ENCODE results near the gene POU2AF1.

POU2AF1 gene

DNA sequence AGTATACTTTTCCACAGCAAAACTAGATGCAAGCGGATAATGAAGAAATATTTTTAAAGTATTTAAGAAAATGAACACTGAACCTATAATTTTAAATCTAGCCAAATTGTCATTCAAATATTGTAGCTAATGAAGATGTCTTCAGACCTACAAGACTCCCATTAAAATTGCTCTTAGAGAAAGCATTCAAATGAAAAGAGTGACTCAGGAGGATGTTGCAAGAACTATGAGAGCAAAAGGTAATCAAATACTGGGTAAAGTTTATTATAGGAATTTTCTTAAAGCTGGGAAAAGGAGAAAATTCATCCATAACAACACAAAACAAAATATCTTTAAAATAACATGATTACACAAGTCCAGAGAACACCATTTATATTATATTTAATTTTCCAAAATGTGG lies 5.4 kb upstream of the POU2AF1 start:
- DNase-seq: no peak

DNA sequence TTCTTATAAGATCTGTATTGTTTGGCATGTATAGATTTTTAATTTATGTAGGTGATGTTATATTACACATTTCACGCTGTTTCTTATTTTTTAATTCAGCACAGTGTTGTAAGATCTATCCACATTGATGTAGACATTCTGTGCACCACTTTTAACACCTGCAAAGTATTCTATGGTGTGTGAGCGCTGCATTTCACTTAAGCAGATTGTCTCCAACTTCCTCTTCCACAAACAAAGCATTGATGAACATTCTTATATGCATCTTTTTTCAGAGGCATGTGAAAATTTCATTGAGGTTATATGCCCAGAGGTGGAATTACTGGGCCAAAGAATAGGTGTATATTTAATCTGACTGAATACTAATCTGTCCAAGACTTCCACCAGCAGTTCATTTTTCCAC lies 3.4 kb upstream of the POU2AF1 start:
- no peak for DNase-seq

DNA sequence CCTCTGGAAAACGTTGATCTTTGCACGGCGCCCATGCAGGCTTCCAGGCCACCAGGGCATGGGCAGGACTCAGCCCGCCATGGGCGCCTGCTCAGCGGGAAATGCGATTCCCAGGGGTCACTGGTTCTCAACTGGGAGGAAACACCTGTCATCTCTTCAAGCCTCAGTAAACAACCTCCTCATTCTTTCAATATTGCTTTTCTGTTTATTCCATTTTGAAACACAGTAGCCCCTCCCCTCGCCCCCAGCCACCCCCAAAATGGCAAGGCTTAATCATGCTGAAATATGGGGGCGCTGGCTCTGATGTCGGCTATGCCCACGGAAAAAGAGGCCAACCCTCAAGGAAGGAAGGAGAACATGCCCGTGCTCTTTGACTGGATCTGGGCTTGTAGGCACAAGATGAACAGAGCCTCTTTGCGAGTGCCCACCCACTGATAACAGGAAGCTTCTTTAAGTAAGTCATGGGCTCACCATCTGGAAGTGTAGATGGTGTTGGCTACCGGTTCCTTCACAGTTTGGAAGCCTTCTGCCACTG lies 594 bp upstream of the POU2AF1 start:
- DNase-seq: peak; percentile 15

DNA sequence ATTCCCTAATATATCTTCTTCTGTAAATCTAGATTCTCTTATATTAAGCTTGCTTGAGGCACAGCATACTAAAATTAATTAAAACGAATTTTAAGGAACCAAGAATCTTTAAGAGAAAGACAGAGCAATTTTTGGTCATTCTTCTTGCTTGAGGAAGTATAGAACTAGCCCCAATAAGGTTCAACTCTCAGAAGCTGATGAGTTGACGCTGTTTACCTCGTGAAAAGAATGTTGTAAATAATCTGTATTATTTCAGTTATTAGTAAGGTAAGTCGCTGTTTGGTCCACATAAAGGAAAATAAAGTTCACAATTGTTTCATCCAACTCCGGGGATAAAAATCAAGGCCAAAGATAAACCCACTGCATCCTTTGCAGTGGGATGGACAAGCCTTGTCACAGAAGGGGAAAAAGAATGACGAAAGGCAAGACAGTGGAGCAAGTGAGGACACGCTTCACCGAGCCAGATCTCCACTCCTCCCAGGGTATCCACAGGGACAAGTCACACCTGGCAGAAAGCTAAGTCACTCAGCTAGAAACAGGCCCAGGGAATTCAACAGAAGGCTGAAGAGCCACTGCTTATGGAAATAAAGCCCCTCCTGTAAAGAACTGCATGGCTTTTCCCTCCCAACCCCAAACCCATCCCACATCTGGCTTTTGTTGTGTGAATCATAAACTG lies 752 bp downstream of the POU2AF1 start:
- DNase-seq: no peak

DNA sequence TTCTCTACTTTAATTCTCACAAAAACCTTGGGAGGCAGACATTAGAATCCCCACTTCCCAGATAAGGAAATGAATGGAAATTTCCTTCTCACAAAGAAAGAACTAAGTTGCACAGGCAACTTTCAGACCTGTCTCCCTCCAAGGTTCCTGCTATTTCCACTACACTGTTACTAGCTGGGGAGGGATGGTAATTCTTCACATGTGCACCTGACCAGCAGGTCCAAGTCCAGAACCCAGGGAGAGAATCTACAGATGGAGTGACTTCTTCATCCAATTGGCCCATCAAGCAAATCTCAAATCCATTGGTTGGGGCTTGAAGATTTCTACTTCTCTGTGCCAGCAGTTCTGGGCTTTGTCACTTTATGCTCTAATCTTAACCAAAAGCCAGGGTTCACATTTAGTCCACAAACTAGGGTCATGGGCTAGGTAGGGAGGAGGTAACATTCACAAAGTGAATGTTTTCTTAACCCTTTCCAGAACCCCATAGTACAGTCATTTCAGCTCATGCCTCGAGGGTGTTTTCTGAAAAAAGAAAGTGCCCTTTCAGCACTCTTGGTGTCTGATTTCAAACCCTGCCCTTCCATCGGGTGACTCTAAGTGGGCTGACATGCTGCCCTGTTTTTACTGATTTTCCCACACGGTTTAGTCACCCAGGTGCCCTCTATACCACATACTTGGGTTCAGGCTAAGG lies 2.7 kb downstream of the POU2AF1 start:
- DNase-seq: no peak

DNA sequence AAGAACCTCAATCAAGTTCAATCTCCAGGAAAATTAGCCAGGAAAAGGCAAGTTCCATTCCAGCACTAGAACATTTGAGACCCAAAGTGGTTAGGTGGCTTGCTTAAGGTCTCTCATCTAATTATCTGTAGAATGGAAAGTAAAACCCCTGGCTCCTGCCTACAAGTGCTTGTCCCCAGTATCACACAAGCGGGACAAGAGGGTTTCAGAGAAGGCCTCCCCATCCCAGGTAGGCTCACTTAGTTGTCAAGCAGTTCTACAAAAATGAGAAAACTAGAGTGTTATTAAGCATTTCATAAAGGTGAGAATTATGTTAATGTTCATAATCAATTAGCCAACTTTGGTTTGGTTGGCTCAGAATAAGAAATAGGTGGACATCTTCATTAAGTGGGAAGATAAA lies 5.5 kb downstream of the POU2AF1 start:
- no peak for DNase-seq

DNA sequence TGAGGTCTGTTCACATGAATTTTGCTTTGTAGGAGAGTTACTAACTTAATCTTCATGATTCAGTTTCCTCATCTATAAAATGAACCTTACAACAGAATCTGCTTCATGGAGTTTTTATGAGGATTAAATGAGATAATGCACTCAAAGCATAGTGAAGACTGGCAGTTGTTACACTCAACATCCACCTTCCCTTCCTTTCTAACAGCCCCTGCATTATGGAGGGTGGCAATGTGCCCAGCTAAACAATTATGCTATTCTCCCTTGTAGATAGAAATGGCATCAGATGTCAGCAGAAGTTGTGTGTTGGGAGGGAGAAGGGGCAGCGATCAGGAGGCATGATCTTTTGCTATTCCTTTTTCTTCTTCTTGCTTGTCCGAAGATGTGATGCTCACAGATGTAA lies 6.5 kb downstream of the POU2AF1 start:
- DNase-seq: no peak

DNA sequence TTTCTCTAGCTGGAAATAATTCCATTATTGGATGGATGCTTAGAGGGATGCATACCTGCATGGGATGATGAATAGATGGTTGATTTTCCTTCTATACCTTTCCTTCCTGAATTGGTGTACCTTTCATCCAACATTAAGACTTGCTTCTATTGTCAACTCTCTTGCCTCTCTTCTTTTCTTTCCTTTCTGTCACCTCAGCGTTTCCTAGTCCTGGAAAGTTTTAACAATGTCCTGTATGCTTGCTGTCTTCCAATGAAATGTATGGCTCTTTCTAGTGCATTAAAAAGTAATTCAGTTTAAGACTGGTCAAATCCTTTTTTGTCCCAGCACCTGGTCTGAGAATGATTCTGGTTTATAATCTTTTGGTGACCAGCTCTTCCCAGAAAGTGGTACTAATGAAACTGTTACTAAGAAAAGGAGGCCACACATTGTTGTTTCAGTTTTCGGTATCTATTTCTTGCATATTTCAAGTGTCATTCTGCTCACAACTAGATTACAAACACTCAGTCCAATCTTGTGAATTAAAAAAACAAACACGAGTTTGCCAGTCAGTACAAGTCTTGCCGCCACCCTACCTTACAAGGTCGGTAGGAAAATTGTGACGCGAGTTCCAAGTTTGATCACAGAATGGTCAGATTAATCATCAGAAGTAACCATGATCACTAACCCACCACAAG lies 8.0 kb downstream of the POU2AF1 start:
- no peak for DNase-seq

DNA sequence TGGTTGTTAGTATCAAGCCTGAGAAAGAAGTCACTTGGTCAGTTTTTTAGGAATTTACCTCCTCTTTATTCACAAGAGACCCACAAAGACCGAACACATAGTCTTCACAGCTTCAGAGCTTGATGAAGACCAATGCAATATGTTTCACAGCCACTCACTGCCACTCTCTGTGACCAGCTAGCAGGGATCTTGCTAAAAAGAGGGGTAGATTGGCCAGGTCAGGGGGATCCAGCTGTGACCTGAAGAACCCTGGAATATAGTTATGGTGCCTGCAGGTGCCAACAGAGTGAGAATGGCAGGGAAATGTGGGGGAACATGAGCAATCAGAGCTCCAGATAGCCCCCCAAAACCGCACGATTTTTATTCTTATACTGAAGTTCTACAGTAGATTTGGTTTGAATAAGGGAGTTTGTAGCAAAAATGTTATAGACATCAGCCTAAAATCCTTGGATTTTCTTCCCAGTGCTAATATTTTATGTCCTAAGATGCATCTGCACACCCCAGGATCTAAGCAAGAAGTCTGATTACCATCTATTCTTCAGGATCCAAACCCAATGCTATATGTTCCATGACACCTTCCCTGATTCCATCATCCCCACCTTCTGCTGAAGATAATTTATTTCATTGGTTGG lies 8.7 kb downstream of the POU2AF1 start:
- DNase-seq: no peak

DNA sequence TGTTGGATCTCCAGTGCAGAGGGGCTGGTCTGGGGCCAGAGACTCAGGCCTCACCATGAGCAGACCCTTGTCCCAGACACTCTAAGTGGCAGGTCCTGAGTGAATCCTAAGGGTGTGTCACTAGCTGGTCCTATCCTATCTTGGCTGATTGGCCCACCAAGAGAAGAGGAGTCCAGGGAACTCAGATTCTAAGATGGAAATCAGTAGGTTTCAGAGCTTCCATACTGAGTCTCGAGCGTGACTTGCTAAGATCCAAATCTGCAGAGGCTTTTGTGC lies 10.9 kb downstream of the POU2AF1 start:
- DNase-seq: no peak

DNA sequence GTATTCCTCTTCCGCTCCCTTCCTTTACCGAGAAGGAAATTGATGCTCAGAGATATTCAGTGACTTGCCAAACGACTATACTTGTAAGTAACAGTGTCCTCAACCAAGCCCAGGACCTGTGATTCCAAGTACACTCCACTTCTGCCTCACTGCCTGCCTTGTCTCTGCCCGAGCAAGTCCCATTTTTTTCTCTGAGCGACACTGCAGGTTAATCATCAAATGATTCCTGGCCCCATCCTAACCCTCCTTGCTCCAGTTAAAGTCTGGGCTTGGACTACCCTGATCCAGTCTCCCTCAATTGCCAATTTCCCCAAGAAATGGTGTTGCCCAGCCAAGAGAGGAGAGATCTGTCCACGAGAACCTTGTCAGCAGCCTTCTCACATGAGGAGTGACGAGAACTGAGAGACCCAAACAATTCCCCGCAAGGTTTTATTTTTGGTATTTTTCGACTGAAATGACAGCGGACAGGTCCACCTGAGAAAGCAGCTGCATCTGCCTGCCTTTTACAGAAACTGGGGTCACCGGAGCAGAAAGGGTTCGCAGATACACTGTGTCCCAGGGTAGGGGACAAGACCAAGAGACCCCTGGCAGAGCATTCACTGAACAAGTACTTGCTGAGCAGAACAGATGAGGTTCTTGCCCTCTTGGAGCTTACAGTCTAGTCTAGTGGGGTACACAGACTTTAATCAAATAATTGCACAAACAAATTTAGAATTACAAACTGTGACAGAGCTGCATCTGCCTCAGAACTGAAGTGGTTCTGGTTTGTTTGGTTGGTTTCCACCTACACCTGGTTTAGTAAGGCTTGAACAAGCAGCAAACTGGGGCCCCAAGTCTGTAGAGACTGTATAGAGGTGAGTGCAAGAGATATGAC lies 11.4 kb downstream of the POU2AF1 start:
- no peak for DNase-seq

DNA sequence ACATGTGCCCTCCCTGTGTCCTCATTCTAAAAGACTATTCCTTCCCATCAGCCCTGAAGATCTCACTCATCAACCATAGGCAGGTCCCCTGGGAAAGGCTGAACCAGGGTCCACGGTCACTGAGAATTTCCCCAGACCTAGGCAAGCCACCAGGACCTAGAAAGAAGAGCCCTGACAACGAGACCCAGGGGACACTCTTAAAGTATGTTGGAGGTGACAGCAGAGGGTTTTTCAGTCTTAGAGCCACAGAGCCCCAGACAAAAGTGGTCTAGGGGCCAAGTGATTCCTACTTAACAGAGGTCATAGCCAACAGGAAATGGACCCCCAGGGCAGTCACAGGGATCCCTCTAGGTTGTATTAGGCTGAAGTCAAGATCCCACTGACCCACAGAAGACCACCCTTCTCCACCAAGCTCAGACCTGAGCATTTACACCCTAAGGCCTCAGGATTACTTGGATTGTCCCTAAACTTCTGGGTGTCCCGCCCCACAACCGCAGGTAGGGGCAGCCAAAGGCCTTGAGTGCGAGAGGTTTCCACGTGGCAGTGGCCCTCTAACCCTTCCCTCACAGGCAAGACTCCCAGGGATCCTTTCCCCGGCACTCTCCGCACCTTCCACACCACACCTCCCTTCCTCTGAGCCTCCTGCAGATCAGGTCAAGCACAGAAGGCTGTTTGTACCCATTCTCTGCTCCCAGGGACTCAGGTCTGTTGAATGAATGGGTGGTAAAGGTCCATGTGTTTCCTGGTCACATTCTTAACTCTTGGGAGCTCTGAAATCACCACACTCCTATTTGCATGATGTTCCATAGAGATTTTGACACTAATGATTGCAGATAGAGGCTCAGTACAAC lies 12.3 kb downstream of the POU2AF1 start:
- no peak for DNase-seq

DNA sequence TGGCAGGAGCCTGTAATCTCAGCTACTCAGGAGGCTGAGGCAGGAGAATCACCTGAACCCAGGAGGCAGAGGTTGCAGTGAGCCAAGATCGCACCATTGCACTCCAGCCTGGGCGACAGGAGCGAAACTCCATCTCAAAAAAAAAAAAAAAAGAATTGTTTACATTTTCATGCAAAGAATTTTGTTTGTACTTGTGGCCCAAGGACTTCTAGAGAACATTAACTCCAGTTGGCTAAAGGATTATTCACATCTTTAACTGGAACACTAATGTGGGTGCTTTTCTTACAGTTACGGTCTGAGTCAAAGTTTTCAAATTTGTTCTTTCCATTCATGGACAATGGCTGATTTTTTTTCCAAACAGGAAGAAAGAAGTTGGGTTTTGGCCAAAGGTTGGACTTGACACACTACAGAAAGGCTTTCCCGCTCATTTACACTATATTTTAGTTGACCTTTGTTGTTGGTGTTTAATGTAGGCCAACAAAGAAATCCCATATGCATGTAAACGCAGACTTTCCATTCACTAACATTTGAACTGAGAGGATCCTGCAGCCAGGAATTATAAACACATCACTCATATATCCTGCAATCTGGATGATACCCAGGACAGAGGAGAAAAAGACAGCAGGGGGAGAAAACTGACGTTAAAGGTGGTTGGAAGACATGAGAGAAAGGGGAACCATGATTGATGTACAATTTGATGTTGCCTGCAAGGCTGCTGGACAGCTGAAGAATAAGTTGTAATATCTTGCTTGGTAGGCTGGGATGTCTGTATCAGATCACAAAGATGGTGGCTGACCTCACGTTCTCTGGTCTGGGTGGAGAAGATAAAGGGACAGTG lies 13.1 kb downstream of the POU2AF1 start:
- DNase-seq: no peak

DNA sequence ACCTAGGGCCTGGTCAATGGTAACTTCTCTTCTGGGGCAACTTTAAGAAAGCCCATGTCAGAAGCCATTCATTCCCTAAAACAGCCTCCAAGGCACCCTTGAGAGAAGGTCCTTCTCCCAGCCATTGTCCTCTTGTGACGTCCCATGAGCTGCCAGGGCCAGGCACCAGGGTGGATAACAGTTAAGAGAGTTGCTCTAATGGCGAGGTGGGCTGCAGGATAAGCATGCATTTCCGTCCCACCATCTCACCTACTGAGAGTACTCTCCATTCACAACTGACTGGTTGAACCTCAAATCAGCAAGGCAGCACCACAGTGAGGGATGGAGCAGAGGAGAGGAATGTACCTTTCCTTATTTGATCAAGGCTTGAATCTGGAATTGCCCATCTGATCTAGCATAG lies 14.6 kb downstream of the POU2AF1 start:
- DNase-seq: no peak

DNA sequence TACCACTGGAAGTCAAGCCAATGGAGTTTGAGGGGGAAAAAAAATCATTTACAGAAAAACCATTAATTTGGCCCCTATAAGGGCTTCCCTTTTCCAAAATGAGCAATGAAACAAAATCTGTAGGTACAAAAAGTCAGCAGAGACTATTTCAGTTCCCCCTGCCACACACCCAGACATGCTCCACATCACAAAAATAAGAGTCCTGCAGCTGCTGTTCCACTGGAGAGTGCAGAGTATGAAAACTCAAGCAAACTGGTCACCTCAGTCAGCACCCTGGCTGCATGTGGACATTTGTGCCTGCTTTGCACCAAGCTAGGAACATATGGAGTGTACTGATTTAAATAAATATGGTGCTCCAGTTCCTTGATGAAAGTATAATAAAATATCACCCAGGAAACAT lies 15.1 kb downstream of the POU2AF1 start:
- no peak for DNase-seq

DNA sequence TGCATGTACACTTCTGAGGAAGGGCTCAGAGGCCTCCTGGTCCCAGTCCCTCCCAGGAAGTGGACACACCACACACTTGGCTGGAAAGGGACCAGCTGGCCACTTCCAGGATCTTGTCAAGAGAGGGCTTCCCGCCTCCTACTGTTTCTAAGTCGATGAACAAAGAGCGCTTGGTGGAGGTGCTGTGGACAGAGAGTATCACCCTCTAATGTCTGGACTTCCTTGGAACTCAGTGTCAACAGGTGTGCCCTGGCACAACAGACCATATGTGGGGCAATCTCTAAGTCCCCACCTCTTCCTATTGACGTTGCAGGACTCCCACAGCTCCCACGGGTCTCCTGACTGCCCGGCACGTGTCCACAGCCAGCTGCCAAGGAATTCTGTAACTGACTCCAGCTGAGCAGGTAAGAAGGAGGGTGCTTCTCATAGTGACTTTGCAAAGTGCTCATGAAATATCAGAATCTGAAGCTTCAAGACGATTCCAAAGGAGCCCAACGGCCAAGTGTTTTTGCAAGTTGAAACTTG lies 16.1 kb downstream of the POU2AF1 start:
- DNase-seq: no peak

DNA sequence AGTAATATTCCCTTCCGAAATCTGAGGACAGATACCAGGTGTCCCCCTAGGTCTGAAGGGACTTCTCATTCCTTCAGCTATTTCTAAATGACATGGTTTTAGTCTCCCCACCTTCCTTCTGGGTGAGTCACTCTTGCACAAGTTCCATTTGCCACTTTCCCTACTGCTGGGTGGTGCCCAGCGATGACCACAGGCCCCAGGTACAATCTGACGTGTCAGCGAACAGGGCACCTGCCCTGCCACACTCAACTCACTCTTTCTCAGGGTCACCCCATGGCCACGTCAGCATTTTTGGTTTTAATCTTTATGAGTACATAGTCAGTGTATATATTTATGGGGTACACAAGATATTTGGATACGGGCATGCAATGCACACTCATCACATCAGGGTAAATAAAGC lies 17.2 kb downstream of the POU2AF1 start:
- DNase-seq: no peak

DNA sequence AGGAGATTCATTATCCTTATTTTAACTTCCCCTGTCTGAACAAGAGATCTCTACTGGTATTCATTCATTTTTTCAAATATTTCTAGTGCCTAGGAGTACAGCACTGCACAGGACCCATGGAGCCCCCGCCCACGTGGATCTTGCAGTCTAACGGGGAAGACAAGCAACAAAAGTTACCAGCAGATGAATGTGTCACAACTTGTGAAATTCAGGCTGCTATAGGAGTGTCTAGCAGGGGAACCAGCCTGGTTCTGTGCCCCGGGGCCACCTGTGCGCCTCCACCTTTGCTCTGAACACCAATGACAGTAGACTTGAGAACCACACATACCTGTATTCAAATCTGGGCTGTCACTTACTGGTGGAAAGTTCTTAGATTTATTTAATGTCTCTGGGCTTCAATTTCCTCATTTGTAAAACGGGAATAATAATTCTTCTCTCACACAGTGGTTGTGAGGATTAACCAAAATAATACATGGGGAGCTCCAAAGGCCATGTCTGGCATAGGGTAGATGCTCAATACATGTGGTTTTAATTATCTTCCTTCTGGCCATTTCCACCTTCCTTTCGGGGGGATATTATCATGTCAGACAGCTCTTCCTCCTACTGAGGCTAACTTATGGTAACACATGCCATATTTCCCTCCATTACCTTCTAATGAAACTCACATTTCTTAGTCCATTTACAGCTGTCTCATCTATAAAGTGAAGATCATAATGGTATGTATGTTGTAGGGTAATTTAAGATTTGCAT lies 17.8 kb downstream of the POU2AF1 start:
- no peak for DNase-seq

DNA sequence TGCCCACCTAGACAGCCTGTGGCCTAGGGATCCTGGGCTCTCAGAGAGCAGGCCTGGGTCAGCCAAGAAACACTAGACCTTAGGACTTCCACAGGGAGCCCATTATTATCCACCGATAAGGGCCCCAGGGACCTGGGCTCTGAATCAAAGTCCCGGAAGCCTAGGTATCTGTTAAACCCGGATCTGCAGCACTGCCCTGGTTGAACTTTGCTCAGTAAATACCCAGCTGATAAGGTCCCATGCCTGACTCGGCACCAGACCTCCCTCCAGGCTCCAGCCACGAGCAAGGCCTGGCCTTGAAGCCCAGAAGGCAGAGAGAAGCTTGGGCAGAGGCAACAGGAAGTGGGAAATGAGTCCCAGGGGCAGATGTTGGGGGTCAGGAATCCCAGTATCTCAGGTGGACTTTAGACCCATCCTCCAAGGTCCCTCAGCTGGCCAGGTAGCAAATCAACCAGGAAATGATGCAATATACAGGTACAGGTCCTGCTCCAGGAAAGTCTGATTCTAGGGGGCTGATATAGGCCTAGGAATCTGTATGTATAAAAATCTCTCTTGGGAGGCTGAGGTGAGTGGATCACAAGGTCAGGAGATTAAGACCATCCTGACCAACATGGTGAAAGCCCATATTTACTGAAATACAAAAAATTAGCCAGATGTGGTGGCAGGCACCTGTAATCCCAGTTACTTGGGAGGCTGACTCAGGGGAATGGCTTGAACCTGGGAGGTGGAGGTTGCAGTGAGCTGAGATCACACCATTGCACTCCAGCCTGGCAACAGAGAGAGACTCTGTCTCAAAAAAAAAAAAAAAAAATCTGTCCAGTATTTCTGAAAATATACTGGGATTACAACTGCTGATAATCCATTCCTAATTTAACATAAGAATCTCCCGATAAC lies 18.7 kb downstream of the POU2AF1 start:
- no peak for DNase-seq
